ENCODE data around the gene GIT1.
A peak's percentile ranks its signal among the peaks of the same experiment; 100 is the strongest.

Gene GIT1, protein sequence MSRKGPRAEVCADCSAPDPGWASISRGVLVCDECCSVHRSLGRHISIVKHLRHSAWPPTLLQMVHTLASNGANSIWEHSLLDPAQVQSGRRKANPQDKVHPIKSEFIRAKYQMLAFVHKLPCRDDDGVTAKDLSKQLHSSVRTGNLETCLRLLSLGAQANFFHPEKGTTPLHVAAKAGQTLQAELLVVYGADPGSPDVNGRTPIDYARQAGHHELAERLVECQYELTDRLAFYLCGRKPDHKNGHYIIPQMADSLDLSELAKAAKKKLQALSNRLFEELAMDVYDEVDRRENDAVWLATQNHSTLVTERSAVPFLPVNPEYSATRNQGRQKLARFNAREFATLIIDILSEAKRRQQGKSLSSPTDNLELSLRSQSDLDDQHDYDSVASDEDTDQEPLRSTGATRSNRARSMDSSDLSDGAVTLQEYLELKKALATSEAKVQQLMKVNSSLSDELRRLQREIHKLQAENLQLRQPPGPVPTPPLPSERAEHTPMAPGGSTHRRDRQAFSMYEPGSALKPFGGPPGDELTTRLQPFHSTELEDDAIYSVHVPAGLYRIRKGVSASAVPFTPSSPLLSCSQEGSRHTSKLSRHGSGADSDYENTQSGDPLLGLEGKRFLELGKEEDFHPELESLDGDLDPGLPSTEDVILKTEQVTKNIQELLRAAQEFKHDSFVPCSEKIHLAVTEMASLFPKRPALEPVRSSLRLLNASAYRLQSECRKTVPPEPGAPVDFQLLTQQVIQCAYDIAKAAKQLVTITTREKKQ

DNA sequence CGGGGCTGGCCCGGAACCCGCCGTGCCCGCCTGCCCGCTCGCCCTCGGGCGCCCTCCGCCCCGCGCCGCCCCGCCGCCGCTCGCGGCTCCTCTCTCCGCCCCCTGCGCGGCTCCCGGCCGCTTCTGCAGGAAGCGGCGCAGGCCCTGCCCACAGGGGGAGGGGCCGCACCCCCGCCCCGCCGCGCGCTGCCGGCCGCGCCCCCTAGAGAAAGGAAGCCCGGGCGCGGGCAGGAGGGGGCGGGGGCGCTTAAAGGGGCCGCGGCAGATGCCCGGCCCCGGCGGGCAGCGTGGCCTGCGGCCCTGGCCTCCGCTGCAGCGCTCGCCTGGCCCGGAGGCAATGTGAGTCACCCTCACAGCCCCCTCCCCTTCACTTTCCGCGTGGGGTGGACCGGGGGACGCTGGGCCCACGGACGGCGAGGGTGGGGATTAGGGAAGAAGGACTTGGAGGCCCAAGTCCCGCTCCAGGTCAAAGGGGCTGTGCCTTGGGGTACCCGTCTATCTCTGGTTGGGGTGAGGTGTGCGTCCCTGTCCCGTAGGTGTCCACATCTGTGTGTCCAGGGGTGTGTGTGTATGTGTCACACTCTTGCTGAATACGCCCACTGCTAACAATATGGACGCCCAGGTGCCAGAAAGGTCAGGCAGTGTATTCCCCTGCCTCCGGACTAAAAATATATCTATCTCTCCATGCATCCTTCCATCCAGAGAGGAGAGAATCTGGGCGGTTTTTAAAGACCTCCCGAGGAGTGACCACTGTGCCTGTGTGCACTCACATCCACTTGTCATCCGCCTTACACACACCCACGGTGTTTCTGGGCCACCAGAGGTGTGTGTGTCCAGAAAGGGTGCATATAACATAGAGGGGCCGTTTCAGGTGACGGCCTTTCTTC, at the start of gene GIT1:
Gene GIT1 (minus strand): TSS at position 125 of the 887 bp plus-strand sequence. CDS start 270 bp downstream, outside the sequence.
- DNase-seq (ENCODE audit: low read depth in 2 of 2): peak; percentile 63 to 71

DNA sequence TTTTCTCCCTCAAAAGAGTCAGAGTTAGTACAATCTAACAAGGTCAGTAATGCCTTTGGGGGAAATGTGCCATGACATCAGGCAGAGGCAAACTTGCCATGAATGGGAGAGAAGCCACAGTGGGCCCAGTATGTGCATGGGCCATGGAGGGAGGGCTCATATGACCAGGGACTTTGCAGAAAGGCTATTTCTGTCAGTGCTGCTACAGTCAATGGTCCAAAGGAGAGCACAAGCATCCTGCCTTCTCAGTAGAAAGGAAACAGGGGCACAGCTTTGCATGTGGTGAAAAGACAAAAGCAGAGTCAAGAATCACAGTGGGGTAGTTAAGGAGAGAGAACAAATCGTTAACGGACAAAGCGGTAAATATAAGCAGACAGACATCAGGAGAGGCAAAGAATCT, 44.4 kb upstream of the GIT1 start:
- no peak for DNase-seq (ENCODE audit: low read depth in 2 of 2)

DNA sequence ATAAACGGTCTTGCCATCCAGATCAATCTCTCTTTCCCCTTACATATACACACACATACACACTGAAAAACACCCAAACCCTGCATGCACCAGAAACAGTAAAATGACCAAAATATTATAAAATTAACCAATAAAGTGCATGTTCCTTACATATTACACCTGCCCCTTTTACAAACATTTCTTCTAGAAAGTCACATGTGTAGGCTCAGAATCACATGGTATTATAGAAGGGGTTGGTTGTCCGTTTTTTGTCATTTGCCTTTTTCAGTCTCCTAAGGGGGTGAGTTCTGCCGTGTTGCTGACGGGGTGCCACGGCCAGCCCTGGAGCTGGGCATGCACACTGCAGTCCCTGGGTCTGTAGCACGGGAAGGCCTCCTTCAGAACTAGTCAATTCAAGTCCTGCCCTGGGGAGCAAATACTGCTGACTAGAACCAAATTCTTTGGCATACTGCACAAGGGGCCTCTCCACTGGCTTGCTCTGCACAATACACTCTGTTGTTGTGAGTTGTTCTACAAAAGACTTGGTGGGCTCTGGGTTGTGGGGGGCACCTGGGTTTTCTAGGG, 41.3 kb upstream of the GIT1 start:
- DNase-seq (ENCODE audit: low read depth in 2 of 2): no peak

DNA sequence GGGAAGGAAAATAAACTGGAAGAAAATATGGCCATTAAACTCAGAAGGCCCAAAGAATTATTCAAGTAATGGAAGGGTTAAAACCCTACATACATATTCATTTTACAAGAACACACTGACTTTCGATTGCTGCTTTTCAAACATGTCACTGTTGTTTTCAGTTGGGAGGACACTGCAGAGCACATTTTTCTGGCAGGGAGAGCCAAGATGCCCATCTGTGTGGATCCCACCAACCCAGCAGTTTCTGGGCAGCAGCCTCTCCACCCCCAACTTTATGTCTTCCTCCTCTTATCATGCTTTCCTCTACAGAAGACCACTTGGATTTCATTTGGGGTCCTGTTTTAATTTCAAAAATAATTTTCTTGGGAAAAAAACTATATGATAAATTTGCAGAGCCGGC, 40.4 kb upstream of the GIT1 start:
- no peak for DNase-seq (ENCODE audit: low read depth in 2 of 2)

DNA sequence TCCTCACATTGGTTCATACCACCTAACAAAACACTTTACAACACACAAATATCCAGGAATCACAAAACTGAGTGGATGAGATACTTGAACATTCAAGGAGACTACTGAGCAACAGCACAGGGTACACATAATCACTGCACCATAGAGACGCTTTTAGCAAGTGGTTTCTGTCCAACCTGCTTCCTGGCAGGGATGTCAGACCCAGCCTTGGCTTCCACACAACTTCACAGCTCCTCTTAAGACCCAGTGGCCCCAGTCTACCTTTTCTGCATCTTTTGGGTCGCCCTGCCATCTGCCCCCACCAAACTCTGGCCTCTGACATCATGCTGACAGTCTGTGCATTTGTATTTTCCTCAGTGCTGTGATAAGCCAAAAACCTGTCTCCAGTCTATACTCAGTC, 39.2 kb upstream of the GIT1 start:
- DNase-seq (ENCODE audit: low read depth in 2 of 2): no peak

DNA sequence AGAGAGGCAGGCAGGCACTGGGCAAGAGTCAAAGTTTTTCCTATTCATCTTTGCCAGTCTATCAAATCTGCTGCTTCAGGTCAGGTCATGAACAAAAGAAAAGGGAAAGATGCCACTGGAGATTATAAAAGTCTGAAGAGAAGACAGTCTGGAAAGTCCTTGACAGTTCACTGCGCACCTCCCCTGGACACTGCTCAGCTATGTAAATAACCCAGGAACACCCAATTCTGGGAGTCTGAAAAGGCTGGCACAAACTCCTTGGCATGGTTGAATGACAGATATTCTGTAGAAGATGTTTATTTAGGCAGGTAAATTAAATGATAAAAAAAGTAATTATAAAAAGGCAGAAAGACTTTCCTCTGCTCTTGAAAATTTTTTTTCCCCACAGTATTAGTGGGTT, 38.5 kb upstream of the GIT1 start:
- no peak for DNase-seq (ENCODE audit: low read depth in 2 of 2)

DNA sequence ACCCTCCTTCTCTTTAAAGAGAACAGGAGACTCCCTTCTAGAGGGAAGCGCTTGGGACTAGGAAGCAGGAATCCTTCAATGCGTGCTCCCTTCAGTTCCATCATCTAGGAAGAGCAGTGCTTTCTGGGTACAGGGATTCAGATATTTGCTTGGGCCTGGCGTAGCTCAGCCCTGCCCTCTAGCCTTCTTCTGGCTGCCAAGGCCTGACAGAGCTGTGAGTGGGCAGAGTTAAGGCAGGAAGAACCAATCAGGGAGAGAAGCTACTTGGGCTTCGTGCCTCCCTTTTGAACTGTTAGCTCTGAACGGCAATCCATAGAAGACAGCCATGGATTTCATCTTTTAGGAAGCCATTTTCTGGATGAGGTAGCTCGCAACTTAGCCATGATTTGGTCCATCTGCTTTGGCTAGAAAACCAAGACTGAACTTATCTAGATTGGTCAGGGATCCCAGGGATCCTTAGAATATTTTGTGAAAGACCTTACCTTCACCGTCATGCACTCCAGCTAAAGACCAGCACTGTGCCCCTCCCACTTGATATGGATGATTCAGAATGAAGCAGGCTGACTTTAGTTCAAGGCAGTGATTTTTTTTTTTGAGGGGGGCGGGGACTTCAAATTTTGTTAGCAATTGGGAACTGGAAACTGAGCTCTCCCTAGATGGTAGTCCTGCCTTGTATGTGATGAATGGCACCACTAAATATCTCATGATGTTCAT, 35.7 kb upstream of the GIT1 start:
- no peak for DNase-seq (ENCODE audit: low read depth in 2 of 2)

DNA sequence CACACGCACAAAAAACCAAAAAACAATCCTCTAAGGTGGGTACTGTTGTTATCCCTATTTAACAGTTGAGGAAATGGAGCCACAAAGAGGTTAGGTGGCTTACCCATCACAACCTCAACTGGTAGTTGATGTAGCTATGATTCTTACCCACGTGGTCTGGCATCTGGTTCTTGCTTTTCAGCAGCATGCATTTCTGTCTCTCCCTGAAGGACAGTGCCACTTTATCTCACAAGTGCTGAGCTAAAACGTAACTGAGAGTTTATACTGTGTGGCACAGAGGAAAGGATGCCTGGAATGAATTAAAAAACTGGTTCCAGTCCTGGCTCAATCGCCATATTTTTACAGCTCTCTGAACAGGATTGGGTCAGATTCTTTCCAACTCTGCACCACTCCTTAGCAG, 35.1 kb upstream of the GIT1 start:
- no peak for DNase-seq (ENCODE audit: low read depth in 2 of 2)

DNA sequence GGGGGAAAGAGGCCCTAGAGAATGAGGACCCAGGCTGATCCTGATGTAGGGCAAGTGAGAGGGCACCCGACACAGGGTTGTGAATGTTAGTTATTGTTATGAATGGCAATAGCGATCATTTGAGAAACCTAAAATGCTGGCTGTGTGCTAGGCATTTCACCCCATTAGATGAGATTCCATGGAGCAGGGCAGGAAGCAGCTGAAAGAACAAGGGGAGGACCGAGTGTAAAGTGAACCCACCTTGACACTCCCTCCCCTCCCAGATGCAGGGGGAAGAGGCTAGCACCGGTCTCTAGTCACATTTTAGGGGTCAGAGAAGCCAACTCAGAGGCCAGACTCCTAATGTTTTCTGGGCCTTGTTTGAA, 33.8 kb upstream of the GIT1 start:
- DNase-seq (ENCODE audit: low read depth in 2 of 2): no peak

DNA sequence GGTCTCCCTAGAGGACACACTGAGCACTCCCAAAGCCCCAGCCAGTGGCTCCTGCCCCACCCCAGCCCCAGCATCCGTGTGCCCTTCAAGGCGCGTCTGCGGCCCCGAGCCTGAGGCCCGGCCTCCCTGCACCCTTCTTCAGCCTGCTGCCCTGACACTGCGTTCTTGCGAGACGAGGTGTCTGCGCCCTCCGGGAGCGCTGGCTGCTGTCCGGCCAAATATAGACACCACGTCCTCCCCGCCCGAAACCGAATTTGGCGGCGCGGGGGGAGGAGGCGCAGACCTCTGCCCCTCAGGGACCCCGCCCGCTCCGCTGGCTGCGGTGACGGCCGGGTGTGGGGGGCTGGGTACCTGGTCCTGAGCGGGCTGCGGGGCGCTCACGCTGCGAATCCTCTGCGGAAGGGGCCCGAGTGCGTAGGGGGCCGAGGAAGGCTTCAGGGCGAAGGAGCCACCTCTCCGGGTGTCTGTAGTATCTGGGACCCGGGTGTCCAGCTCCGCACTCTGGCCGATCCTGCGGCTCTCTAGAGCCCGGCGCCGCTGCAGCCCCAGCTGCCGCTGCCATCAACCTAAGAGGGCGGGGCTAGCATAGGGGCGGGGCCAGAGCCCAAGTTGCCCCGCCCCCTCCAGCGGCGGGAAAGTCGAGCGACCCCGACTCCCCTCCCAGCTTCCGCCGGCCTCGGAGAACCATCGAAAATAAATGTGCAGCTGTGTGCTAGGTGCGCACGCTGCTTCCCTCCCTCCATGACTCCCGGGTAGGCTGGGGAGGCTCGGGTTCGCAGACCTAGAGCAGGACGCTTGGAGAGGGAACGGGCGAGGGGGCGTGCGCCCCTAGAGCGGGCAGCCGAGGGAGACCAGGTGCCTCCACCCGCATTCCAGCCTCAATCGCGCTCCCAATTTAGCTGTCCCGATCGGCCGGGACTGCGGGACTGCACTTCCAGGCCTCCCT, 33.2 kb upstream of the GIT1 start, which contains the start of gene CORO6:
Gene CORO6 (minus strand): TSS at position 576 of the 946 bp plus-strand sequence. CDS start 1,491 bp downstream, outside the sequence.
- peak; percentile 43 to 44 for DNase-seq (ENCODE audit: low read depth in 2 of 2)

DNA sequence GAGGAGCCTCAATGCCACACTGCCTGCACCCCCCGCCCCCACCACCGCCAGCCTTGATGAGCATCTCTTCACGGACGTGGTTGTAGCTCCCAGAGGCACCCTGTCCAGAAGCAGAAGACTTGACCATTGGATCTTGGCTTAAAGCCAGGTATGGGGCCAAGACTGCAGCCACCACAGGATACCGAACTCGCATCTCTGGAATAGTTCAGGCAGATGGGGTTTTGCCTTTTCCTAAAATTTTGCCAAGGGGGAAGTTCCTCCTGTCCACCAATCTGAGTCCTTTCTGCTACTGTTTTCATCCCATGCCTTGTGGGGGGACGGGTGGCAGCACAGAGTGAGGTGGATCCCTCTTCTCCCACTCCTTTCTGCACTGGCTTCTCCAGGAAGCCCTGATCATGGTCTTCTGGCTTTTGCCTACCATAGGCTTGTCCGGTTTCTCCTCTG, 32.3 kb upstream of the GIT1 start:
- DNase-seq (ENCODE audit: low read depth in 2 of 2): no peak

DNA sequence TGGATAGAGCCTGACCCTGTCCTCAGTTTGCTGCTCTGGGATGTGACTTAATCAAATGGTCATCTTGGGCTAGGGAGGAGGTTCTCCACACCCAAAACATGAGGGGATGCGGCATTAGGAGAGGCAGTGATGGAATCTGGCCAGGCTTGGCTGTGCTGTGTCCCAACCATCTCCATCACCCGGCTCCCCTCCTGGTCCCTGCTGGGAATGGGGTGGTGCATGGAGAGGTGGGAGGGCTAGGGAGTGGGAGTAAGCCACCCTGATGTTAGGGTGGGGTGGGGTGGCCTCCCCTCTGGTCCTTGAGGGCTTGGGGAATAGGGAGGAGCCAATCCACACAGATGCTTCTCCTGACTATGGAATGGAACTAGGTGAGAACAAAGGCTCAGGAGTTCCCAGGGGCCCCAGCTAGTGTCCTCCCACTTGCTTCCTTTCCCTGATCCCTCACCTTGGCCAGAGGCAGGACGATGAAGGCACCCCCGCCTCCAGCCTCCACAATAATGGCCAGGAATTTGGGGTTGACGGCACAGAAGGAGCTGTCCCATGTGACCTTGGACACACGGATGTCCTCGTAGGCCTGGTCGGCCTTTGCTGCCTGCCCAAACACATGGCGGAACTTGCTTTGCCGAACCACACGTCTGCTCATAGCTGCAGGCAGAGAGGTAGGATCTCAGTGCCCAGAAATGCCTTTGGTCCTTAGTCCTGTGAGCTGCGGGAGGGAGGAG, 31.5 kb upstream of the GIT1 start:
- DNase-seq (ENCODE audit: low read depth in 2 of 2): no peak

DNA sequence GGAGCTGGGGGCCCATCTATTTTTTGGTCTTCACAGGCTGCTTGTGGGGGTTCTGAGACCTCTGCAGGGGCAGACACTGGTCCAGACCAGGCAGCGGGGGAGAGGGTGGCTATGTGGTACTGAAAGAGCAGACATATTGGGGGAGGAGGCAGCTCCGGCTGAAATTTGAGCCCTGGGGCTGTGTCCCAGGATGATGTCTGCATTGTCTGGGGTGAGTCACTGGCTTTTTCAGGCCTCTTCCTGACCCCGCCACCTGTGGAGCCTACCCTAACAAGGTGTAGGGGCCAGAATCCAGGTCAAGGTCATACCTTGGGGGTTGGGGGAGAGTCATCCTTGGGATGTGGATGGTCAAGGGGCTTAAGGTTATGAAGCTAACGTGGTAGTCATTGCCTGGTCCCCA, 30.8 kb upstream of the GIT1 start:
- DNase-seq (ENCODE audit: low read depth in 2 of 2): no peak

DNA sequence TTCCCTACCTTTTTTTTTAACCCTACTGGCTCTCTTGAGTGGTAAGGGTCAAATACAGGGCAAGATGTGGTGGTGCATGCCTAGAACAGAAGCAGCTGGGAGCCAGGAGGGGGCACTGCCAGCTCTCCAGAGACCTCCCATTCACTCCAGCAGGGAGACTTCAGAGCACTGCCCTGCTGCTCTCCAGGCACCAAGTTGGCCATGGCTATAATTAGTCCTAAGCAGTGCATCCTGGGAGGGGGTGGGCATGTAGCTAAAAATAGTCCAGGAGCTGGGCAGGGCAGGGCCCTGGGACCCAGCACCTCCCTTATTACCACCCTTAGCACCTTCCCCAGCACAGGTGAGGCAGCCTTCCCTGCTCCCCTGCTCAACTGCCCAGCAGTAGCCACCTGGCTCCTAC, 29.8 kb upstream of the GIT1 start:
- no peak for DNase-seq (ENCODE audit: low read depth in 2 of 2)

DNA sequence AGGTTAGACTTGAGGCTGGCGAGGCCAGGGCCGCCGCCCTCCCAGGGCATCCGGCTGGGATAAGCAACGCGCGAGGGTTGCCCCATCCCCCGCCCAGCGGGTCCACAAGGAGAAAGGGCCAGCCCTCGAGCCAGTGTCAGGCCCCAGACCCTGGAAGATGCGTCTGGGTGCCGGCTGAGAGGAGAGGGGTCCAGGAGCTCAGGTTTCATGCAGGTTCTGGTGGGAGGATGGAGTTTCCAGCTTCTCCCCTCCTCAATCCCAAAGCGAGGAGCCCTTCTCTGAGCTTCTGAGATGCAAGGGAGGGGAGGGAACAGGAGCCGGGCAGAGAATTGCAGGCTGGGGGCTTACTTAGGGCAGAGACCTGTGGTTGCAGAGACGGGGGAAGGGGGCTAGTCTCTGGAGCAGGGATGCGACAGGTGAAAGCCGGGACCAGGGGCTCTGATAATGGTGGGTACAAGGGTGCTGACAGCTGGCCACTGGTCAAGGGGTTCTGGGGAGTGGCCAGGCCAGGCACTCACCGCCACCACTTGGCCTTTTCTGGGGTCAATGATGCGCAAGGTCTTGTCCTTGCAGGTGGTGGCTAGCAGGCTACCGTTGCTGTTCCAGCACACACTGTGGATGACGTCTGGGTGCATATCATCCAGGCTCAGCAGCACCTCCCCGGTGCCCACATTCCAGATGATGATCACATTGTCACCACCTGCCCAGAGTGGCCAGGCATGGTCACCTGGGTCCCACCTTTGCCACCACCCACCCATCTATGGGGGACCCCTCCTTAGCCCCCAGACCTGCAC, 29.0 kb upstream of the GIT1 start:
- DNase-seq (ENCODE audit: low read depth in 2 of 2): no peak

DNA sequence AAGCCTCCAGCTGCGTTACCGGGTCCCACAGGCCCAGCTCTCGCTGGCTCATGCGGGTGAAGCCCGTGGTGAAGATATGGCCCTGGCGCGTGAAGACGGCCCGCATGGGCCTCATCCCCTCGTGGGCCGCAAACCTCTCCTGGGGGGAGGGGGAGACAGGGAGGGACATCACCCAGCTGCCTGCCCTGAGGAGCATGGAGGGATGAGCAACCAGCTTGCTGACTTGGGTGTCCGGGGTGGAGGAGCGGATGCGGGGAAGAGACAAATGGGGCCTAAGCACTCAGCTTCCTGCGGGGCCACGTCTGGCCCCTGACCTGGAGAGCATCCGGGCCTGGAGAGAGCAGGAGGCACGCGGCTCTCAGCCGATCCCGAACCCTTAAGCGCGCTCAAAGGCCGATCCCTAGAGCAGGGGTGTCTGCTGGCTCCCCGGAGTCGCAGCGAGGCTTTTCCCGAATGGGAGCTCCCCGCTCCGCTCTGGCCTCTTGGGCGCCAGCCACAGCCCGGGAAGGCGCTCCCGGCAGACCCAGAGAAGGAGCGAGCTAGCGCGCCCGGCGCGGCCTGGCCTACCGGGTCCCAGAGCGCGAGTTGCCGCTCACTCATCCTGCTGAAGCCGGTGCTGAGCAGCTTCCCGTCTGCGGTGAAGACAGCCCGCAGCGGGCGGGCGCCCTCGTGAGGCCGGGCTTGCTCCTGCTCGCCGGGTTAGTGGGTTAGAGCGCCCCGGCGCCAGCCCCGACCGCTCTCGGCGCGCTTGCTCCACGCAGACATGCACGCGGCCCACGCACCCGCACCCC, 28.2 kb upstream of the GIT1 start:
- DNase-seq (ENCODE audit: low read depth in 2 of 2): peak; percentile 70 to 76

DNA sequence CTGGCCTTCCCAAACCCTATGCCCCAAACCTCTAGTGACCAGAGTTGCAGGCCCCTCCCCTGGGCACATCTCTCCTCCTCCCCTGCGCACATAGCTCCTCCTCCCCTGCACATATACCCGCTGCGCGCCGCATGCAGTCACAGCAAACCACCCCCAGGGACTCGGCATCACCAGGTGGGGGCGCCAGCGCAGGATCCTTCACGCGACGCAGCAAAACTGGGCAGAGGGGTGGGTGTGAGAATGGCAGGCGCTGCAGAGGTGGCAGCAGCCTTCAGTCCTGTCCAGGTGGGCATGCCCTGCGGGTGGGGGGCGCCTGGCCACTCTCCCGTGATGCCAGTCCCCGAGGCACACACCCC, 27.7 kb upstream of the GIT1 start:
- peak; percentile 67 to 79 for DNase-seq (ENCODE audit: low read depth in 2 of 2)

Measured in stimulated activated CD8-positive, alpha-beta memory T cell treated with anti-CD3 and anti-CD28 coated beads, Interleukin-2, amount 100 ng/mL, for 1 hour (primary cell).